ENCODE data around the gene MAN1C1. TPM values are rescaled to one million over a fixed set of nuclear protein-coding genes. Genes with fewer than 3 reads are reported as not detected.

MAN1C1 gene
- total and polyA plus RNA-seq, 2 donors (not counting 3 experiments of a cell fraction or from before 2014, with no cell fraction given), result 1.5 to 4.0 TPM

DNA sequence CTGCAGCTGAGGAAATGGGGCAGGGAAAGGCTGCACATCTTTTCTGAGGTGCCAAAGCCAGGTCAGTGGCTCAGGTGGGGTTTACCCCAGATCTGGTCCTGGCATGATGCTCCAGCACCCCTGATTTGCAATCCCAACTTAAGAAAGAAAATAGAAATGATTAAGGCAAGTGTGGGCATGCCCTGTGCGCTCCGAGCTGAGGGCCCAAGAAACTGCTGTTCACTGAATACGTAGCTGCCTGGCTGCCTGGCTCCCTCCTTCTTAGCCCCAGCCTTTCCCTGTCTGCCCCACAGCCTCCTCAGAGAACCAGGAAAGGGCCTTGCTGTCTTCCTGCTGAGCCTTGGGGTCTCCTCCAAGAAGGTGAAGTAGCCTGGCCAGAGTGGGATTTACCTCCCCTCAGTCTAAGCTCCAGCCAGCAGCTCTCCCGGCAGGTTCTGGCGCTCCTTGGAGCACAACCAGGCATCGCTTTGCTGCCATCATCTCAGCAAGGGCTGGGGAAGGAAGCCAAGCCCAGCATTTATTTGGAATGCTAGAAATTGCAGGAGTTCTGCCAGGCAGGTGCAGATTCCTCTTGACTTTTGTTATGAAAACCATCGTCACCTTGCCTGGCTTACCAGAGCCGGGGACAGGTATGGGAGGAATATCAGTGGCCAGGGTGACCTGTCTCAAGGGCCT is 132.1 kb downstream of the MAN1C1 start:
- intact Hi-C loops (cut with micrococcal nuclease) (no loop called here), dilution Hi-C loops (cut with MboI; ENCODE audit: extremely low pct_ligation_motif_present, low sequenced_read_pairs) (no loop called here)
- H3K4me2 ChIP-seq (ENCODE audit: insufficient read depth, low read length), result no peak overlapping the region
- no TSS peak for BruUV-seq (replicated peaks)
- H3K9me1 ChIP-seq (replicated peaks; ENCODE audit: control insufficient read depth, extremely low read depth, insufficient read depth, low read length), result no peaks in the 10 kb centered on the region
- TF ChIP-seq JUN (IDR thresholded peaks at IDR 0.05; ENCODE audit: borderline replicate concordance, insufficient read depth, insufficient read length, low read depth), result no peak
- TF ChIP-seq, protein P1, sequence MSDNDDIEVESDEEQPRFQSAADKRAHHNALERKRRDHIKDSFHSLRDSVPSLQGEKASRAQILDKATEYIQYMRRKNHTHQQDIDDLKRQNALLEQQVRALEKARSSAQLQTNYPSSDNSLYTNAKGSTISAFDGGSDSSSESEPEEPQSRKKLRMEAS (IDR thresholded peaks at IDR 0.05; ENCODE audit: insufficient read depth, insufficient read length), result no peak
- TF ChIP-seq EZH2 (IDR thresholded peaks at IDR 0.05; ENCODE audit: borderline replicate concordance, low read depth, low read length, severe bottlenecking), result no peak
- no peak for TF ChIP-seq MYC (IDR thresholded peaks at IDR 0.05; ENCODE audit: low read depth, low read length)
- TF ChIP-seq POLR2A (IDR thresholded peaks at IDR 0.05; ENCODE audit: low read depth, low read length), result no peak
- TF ChIP-seq, protein P2, sequence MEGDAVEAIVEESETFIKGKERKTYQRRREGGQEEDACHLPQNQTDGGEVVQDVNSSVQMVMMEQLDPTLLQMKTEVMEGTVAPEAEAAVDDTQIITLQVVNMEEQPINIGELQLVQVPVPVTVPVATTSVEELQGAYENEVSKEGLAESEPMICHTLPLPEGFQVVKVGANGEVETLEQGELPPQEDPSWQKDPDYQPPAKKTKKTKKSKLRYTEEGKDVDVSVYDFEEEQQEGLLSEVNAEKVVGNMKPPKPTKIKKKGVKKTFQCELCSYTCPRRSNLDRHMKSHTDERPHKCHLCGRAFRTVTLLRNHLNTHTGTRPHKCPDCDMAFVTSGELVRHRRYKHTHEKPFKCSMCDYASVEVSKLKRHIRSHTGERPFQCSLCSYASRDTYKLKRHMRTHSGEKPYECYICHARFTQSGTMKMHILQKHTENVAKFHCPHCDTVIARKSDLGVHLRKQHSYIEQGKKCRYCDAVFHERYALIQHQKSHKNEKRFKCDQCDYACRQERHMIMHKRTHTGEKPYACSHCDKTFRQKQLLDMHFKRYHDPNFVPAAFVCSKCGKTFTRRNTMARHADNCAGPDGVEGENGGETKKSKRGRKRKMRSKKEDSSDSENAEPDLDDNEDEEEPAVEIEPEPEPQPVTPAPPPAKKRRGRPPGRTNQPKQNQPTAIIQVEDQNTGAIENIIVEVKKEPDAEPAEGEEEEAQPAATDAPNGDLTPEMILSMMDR (IDR thresholded peaks at IDR 0.05; ENCODE audit: extremely low read depth in 1 of 2, insufficient read depth in 1 of 2, low read depth in 1 of 2, low read length in 2 of 2), result no peak
- TF ChIP-seq FOS (IDR thresholded peaks at IDR 0.05; ENCODE audit: borderline replicate concordance, insufficient read depth, low read length), result no peak
- no peak for TF ChIP-seq GATA2 (IDR thresholded peaks at IDR 0.05; ENCODE audit: insufficient read depth, insufficient read length, low read depth, low read length)
- no peaks in the 10 kb centered on the region for H3K36me3 ChIP-seq (ENCODE audit: control insufficient read depth in 2 of 2, extremely low read depth in 1 of 2, insufficient read depth in 2 of 2, low read length in 2 of 2)
- DNase-seq (ENCODE audit: low read depth, low spot score), result no peak
- H3K79me2 ChIP-seq (ENCODE audit: control insufficient read depth, insufficient read depth, low read length), result no peaks in the 10 kb centered on the region
- no peak overlapping the region for H3K27ac ChIP-seq (ENCODE audit: insufficient read depth, low read depth, low read length)
- H3K4me3 ChIP-seq (replicated peaks in 1 of 3; ENCODE audit: insufficient read depth in 1 of 3, low read depth in 1 of 3, low read length in 3 of 3), result no peak overlapping the region
- no peaks in the 10 kb centered on the region for H4K20me1 ChIP-seq (replicated peaks; ENCODE audit: control insufficient read depth, extremely low read depth, insufficient read depth, low read length)
- H3K9ac ChIP-seq (replicated peaks; ENCODE audit: extremely low read depth, insufficient read depth, low read length), result no peak overlapping the region
- no peaks in the 10 kb centered on the region for H3K4me1 ChIP-seq (ENCODE audit: control insufficient read depth, extremely low read depth, insufficient read depth, low read length)
- no peak for FAIRE-seq
- H3K9me3 ChIP-seq (replicated peaks; ENCODE audit: control insufficient read depth, insufficient read depth, low read length), result no peaks in the 10 kb centered on the region
- POLR2A ChIA-PET, result no interaction called here
- H3K27me3 ChIP-seq (ENCODE audit: control insufficient read depth in 2 of 2, insufficient read depth in 2 of 2, low read length in 2 of 2), result no peaks in the 10 kb centered on the region
- no peak overlapping the region for H2AFZ ChIP-seq (ENCODE audit: low read depth, low read length)
- CTCF ChIA-PET, result interaction anchor here (1.0 kb wide), 1 partner anchor 11 kb away, joined by 3 read pairs; no protein-coding TSS in a partner anchor

Data from endothelial cell of umbilical vein (primary cell).